GM18909 (cell line): Measurements from ENCODE around the gene CYP26A1.

Experiments
- ATAC-seq: cut with Tn5 transposase; IDR thresholded peaks from one replicate; pipeline ENCODE4 v1.9.1; 2021; ENCODE audit warnings: mild to moderate bottlenecking; ENCODE audit not compliant: unreplicated experiment, poor library complexity

Gene CYP26A1

GRCh38 chr10:93113042-93113441, 39.3 kb downstream of the CYP26A1 start:
- ATAC-seq, result no peak

GRCh38 chr10:93115661-93116383, 42.1 kb downstream of the CYP26A1 start:
- ATAC-seq, result peak; percentile 68

GRCh38 chr10:93121311-93121710, 47.6 kb downstream of the CYP26A1 start:
- no peak for ATAC-seq

GRCh38 chr10:93123766-93124165, 50.1 kb downstream of the CYP26A1 start:
- ATAC-seq, result no peak

GRCh38 chr10:93124580-93125318, 51.1 kb downstream of the CYP26A1 start:
- no peak for ATAC-seq

- ATAC-seq, result no peak
Observed at GRCh38 chr10:93125966-93126365, 52.3 kb downstream of the CYP26A1 start.

GRCh38 chr10:93126483-93127052, 52.9 kb downstream of the CYP26A1 start:
- no peak for ATAC-seq
